Upper lobe of left lung (tissue), 4 donors: ENCODE results near the gene MYO6.

Source experiments
- CTCF ChIP-seq, 6 experiments: fragments of 450-650 bp in 4 of 6; fragments of 200-600 bp in 2 of 6; sonication (generic) in 2 of 6; IDR thresholded peaks; one replicate each; pipeline ENCODE4 v1.5.1; 2016 to 2019; ENCODE audit warnings: antibody characterized with exemption in 6 of 6
- POLR2A ChIP-seq, 4 donors: fragments of 450-650 bp; IDR thresholded peaks; one replicate each; pipeline ENCODE4 v1.5.1; 2016 to 2017; ENCODE audit warnings: antibody characterized with exemption in 4 of 4, mild to moderate bottlenecking in 2 of 4
- POLR2AphosphoS5 ChIP-seq, 2 donors: sonication (generic); formaldehyde crosslinking; IDR thresholded peaks; one replicate each; pipeline ENCODE4 v1.5.1; 2017; ENCODE audit warnings: antibody characterized with exemption in 2 of 2

DNA sequence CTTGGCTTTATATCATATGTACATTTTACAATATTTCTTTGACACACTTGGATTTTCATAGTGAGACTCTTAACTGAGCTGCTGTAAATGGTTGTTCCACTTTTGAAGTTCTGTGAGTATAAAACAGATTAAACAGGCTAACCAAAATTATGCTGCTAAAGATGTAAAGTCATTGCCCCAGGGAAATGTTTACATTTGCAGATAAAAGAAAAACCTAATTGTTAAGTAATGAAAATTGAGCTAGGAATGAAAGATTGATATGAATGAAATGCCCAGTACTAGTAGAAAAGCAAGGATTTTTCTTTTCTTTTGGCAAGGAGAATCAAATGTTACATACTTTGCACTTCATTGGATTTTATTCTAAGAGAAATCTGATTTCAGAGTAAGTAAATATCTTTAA is 164.0 kb downstream of the MYO6 start:
- no peak for TF ChIP-seq CTCF (IDR thresholded peaks at IDR 0.05)
- no peak for TF ChIP-seq POLR2A (IDR thresholded peaks at IDR 0.05)
- TF ChIP-seq POLR2AphosphoS5 (IDR thresholded peaks at IDR 0.05): no peak
